LNCAP (cell line): ENCODE measurements around the gene HOXA1.

Experiments used
- CTCF ChIP-seq: fragments of 450-650 bp; IDR thresholded peaks from 2 replicates; pipeline ENCODE4 v1.5.1; 2017; ENCODE audit warnings: mild to moderate bottlenecking

HOXA1 gene

GRCh38 chr7:27129729-27130539, 34.1 kb upstream of the HOXA1 start:
- no peak for TF ChIP-seq CTCF

- TF ChIP-seq CTCF, result no peak
These were observed 33.3 kb upstream of the HOXA1 start for GRCh38 chr7:27128776-27129728.

- no peak for TF ChIP-seq CTCF
These were observed 32.2 kb upstream of the HOXA1 start for GRCh38 chr7:27128034-27128433.

- TF ChIP-seq CTCF, result no peak
These were observed 31.0 kb upstream of the HOXA1 start for GRCh38 chr7:27126596-27127327.

GRCh38 chr7:27125986-27126394, 30.2 kb upstream of the HOXA1 start:
- no peak for TF ChIP-seq CTCF

GRCh38 chr7:27124902-27125689, 29.3 kb upstream of the HOXA1 start:
- no peak for TF ChIP-seq CTCF
